Effector memory CD8-positive, alpha-beta T cell (primary cell): Measurements from ENCODE around the gene TAF1.
"Not testable (repeated sequence)": the region's sequence is repeated elsewhere in the genome, so short reads cannot be mapped to it uniquely, and the experiment has no call there.

Experiments
- ATAC-seq: fragments of 150-1000 bp; cut with Tn5 transposase; replicated peaks from 2 replicates; pipeline ENCODE4 v1.10.0; 2021; ENCODE audit warnings: mild to moderate bottlenecking, moderate library complexity
- DNase-seq, 3 experiments: peaks; one replicate each; pipeline ENCODE4 v3.0.0; 2021
- H3K27ac Mint-ChIP-seq, 2 donors: one replicate each; pipeline ENCODE4 v1.8.0; 2022; ENCODE audit warnings: mild to moderate bottlenecking in 2 of 2, mixed read lengths in 2 of 2, moderate library complexity in 2 of 2
- H3K27me3 Mint-ChIP-seq, 2 donors: one replicate each; pipeline ENCODE4 v1.8.0; 2022; ENCODE audit warnings: mixed read lengths in 2 of 2
- H3K36me3 Mint-ChIP-seq: one replicate; pipeline ENCODE4 v1.8.0; 2022; ENCODE audit warnings: mild to moderate bottlenecking, moderate library complexity, mixed read lengths; ENCODE audit not compliant: insufficient read depth
- H3K4me1 Mint-ChIP-seq, 2 donors: one replicate each; pipeline ENCODE4 v1.8.0; 2022; ENCODE audit warnings: low read depth in 2 of 2, mixed read lengths in 2 of 2
- H3K4me3 Mint-ChIP-seq, 2 donors: one replicate each; pipeline ENCODE4 v1.8.0; 2022; ENCODE audit warnings: mild to moderate bottlenecking in 2 of 2, mixed read lengths in 2 of 2, moderate library complexity in 2 of 2
- H3K9me3 Mint-ChIP-seq, 2 donors: one replicate each; pipeline ENCODE4 v1.8.0; 2022; ENCODE audit warnings: mixed read lengths in 2 of 2
- total RNA-seq, 9 experiments: gene quantifications; one replicate each; lab custom pipeline; 2026; lab: John Stamatoyannopoulos, UW

Gene TAF1, protein sequence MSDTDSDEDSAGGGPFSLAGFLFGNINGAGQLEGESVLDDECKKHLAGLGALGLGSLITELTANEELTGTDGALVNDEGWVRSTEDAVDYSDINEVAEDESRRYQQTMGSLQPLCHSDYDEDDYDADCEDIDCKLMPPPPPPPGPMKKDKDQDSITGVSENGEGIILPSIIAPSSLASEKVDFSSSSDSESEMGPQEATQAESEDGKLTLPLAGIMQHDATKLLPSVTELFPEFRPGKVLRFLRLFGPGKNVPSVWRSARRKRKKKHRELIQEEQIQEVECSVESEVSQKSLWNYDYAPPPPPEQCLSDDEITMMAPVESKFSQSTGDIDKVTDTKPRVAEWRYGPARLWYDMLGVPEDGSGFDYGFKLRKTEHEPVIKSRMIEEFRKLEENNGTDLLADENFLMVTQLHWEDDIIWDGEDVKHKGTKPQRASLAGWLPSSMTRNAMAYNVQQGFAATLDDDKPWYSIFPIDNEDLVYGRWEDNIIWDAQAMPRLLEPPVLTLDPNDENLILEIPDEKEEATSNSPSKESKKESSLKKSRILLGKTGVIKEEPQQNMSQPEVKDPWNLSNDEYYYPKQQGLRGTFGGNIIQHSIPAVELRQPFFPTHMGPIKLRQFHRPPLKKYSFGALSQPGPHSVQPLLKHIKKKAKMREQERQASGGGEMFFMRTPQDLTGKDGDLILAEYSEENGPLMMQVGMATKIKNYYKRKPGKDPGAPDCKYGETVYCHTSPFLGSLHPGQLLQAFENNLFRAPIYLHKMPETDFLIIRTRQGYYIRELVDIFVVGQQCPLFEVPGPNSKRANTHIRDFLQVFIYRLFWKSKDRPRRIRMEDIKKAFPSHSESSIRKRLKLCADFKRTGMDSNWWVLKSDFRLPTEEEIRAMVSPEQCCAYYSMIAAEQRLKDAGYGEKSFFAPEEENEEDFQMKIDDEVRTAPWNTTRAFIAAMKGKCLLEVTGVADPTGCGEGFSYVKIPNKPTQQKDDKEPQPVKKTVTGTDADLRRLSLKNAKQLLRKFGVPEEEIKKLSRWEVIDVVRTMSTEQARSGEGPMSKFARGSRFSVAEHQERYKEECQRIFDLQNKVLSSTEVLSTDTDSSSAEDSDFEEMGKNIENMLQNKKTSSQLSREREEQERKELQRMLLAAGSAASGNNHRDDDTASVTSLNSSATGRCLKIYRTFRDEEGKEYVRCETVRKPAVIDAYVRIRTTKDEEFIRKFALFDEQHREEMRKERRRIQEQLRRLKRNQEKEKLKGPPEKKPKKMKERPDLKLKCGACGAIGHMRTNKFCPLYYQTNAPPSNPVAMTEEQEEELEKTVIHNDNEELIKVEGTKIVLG (N-terminal part only)
- 105 to 236 (median 155) reads per million in 9 experiments for total RNA-seq

DNA sequence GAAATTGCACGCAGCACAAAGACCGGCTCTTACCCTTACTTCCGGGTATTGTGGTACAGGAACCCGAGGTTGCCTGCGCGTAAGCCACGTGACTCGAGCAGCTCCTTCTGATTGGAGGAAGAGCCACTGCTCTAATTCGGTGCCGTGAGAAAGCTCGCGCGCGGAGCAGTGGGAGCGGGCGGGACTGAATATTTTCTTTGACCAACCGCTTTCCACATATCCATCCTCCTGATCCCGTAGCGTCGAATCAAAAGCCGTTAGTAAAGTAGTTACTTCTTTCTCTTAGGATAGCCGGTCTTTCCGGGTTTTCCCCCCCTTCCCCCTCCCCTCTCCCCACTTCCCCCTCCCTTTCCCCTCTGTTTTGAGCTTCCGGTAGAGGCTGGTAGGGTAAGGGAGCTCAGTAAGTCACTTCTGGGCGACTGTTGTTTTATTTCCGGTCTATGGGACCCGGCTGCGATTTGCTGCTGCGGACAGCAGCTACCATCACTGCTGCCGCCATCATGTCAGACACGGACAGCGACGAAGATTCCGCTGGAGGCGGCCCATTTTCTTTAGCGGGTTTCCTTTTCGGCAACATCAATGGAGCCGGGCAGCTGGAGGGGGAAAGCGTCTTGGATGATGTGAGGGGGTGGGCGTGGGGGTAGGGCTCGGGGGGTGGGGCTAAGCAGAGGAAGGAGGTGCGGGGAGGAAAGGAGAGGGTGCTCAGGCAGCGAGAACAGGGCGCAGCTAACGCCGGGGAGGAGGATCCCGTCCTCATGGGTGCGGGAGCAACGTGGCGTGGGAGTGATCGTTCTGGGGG is at the start of gene TAF1:
TAF1 (plus strand) TSS at position 483 of the 799 bp plus-strand sequence; CDS start at position 501, 18 bp downstream.
- H3K27me3 Mint-ChIP-seq = no peaks in the 10 kb centered on the region
- peak; percentile 85 for ATAC-seq
- H3K27ac Mint-ChIP-seq = peak within 1 kb of the TSS; percentile 98 to 99
- H3K36me3 Mint-ChIP-seq = peaks cover 28% of the 10 kb centered on the region
- H3K4me1 Mint-ChIP-seq = peaks cover 22 to 23% of the 10 kb centered on the region in 2 donors
- peak within 1 kb of the TSS; percentile 94 to 95 for H3K4me3 Mint-ChIP-seq
- no peaks in the 10 kb centered on the region for H3K9me3 Mint-ChIP-seq
- peak; percentile 81 to 86 (median 85) for DNase-seq

DNA sequence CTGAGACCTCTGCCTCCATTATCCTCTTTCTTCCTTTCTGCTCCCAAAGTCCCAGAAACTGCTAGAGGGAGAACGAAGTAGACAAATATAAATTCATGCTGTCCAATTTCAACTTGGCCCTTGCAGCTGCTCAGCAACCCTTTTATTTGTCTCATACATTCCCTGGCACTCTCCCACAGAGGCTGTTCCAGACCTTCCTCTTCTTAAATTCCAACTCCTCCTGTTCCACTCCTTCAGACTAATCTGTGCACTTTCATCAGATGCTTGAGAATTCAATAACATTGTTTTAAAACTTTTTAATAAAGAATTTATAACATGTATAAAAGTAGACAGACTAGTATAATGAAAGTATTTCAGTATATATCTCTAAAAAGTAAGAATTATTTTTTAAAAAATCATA is 49.2 kb upstream of the TAF1 start:
- not testable (repeated sequence) for H3K9me3 Mint-ChIP-seq, H3K4me1 Mint-ChIP-seq, ATAC-seq, DNase-seq, H3K27ac Mint-ChIP-seq, H3K4me3 Mint-ChIP-seq, H3K36me3 Mint-ChIP-seq, H3K27me3 Mint-ChIP-seq

DNA sequence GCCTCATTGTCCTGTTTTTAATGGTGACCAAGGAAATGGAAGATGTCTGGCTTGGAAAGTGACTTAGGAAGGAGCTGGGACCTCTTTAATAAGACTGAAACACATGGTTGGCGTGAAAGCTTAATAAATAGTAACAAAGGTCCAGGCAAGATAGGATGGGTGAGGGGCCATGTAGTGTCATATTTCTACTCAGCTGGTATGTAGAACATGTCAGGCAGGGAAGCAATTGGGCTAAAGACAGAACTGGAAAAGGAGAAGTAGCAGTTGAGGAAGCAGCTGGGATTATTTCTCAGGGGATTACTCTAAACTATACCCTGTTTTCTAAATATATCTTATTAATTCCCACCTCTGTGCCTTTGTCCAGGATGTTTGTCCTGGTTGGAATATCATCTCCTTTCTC is 46.0 kb upstream of the TAF1 start:
- Mint-ChIP-seq H3K36me3 (peaks cover 4% of the 10 kb centered on the region), H3K27me3 (no peaks in the 10 kb centered on the region), H3K27ac (no peak overlapping the region), H3K4me3 (no peak overlapping the region), H3K4me1 (no peaks in the 10 kb centered on the region), H3K9me3 (no peaks in the 10 kb centered on the region)
- no peak for ATAC-seq
- DNase-seq = no peak

DNA sequence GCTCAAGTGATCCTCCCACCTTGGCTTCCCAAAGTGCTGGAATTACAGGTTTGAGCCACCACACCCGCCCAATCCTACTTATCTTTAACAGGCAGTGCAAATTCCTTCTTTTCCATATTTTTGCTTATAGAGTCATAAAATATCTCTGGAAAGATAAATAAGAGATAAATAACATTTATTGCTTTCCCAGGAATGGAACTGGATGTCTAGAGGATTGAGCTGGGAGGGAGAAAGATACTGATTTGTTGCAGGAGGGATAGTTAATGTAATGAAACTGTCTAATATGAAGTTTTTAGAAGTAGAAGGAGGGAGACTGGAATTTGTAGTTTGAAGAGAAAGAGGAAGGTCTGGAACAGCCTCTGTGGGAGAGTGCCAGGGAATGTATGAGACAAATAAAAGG is 44.4 kb upstream of the TAF1 start:
- ATAC-seq (no peak), DNase-seq (no peak)
- H3K9me3 Mint-ChIP-seq = no peaks in the 10 kb centered on the region
- H3K4me3 Mint-ChIP-seq = no peak overlapping the region
- peak overlapping the region in 1 of 2 donors; percentile 63 for H3K27ac Mint-ChIP-seq
- H3K27me3 Mint-ChIP-seq = no peaks in the 10 kb centered on the region
- H3K36me3 Mint-ChIP-seq = peaks cover 4% of the 10 kb centered on the region
- no peaks in the 10 kb centered on the region for H3K4me1 Mint-ChIP-seq

DNA sequence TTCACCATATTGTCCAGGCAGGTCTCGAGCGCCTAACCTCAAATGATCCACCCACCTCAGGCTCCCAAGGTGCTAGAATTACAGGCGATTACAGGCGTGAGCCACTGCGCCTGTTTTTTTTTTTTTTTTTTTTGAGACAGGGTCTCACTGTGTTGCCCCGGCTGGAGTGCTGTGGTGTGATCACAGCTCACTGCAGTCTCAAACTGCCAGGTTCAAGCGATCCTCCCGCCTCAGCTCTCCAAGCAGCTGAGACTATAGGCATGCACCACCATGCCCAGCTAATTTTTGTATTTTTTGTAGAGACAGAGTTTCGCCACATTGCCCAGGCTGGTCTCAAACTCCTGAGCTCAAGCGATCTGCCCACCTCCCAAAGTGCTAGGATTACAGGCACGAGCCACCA is 41.7 kb upstream of the TAF1 start:
- H3K27me3 Mint-ChIP-seq, H3K27ac Mint-ChIP-seq, ATAC-seq, H3K36me3 Mint-ChIP-seq, H3K4me1 Mint-ChIP-seq, H3K9me3 Mint-ChIP-seq, H3K4me3 Mint-ChIP-seq, DNase-seq: not testable (repeated sequence)

DNA sequence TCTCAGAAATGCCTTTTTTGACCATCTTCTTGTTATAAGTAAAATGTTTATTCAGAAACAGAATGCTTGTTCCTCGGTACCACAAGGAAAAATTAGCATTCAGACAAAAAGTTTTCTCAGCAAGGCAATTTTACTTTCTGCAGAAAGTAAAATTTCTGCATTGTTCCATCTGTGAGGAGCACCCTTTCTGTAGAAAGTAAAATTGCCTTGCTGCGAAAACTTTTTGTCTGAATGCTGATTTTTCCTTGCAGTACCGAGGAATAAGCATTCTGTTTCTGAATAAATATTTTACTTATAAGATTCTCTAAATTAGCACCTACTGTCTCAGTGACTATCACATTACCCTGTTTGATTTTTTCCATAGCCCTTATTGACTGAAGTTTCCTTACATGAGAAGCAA is 39.8 kb upstream of the TAF1 start:
- ATAC-seq (no peak), DNase-seq (no peak)
- Mint-ChIP-seq H3K4me1 (no peaks in the 10 kb centered on the region), H3K27me3 (no peaks in the 10 kb centered on the region), H3K4me3 (no peak overlapping the region), H3K36me3 (peaks cover 4% of the 10 kb centered on the region), H3K9me3 (no peaks in the 10 kb centered on the region), H3K27ac (no peak overlapping the region)

DNA sequence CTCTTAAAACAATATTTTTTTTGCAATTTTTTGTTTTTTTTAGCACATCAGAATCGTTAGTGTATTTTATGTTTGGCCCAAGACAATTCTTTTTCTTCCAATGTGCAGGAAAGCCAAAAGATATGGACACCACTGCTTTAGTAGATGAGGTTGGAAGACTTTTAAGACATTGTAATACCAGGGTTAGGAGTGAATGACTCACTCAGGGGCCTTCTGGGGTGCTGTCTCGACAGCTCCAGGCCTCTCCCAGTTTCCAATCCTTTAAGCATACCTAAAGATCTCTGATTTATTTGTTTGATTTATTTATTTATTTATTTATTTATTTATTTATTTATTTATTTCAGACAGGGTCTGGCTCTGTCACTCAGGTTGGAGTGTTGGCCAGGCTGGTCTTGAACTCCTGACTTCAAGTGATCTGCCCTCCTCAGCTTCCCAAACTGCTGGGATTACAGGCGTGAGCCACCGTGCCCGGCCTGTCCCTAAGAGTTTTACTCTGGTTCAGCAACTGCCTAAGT is 16.9 kb upstream of the TAF1 start:
- H3K4me1 Mint-ChIP-seq, DNase-seq: not testable (repeated sequence)

DNA sequence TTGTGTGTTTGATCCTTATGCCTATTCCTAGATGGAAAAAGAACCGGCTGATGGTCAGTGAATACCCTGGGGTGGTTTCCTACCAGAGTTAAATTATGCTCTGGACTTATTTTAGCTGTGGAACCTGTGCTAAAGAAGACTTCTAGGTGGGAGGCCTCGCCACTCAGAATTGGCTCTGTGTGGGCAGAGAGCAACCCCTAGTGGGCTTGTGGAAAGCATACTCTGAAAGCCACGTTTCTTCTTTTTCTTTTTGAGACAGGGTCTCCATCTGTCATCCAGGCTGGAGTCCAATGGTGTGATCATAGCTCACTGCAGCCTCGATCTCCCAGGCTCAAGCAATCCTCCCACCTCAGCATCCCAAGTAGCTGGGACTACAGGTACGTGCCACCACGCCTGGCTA is 16.3 kb upstream of the TAF1 start:
- not testable (repeated sequence) for H3K4me3 Mint-ChIP-seq, DNase-seq, H3K9me3 Mint-ChIP-seq, ATAC-seq, H3K27me3 Mint-ChIP-seq, H3K4me1 Mint-ChIP-seq, H3K27ac Mint-ChIP-seq, H3K36me3 Mint-ChIP-seq

More for the DNA sequence above, 16.9 kb upstream of the TAF1 start:
- H3K27ac Mint-ChIP-seq, ATAC-seq, H3K9me3 Mint-ChIP-seq, H3K4me3 Mint-ChIP-seq, H3K36me3 Mint-ChIP-seq, H3K27me3 Mint-ChIP-seq: not testable (repeated sequence)

DNA sequence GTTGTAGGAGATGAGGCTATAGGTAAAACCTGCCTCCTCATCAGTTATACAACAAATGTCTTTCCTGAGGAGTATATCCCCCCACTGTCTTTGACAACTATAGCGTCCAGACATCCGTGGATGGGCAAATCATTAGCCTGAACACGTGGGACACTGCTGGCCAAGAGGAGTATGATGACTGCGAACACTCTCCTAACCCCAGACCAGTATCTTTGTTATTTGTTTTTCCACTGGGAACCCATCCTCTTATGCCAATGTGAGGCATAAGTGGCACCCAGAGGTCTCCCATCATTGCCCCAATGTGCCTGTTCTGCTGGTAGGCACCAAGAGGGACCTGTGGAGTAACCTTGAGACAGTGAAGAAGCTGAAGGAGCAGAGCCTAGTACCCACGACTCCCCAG is 13.7 kb upstream of the TAF1 start:
- H3K27ac Mint-ChIP-seq, ATAC-seq, H3K9me3 Mint-ChIP-seq, DNase-seq, H3K4me3 Mint-ChIP-seq, H3K36me3 Mint-ChIP-seq, H3K4me1 Mint-ChIP-seq, H3K27me3 Mint-ChIP-seq: not testable (repeated sequence)

DNA sequence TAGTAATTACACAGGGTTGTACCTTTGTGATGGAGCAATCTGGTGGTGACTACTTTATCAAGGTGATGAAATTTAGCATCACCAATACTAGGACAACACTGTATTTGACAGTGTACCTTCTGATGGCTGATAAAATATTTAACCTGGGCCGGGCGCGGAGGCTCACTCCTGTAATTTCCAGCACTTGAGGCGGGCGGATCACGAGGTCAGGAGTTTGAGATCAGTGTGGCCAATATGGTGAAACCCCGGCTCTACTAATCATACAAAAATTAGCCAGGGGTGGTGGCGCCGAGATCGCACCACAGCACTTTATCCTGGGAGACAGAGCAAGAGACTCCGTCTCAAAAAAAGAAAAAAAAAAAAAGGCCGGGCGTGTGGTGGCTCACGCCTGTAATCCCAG is 1.9 kb upstream of the TAF1 start:
- H3K9me3 Mint-ChIP-seq = no peaks in the 10 kb centered on the region
- ATAC-seq (no peak), DNase-seq (no peak)
- H3K27ac Mint-ChIP-seq = no peak overlapping the region
- peak overlapping the region; percentile 94 to 95 for H3K4me3 Mint-ChIP-seq
- H3K4me1 Mint-ChIP-seq = peaks cover 14 to 20% of the 10 kb centered on the region in 2 donors
- peaks cover 21% of the 10 kb centered on the region for H3K36me3 Mint-ChIP-seq
- no peaks in the 10 kb centered on the region for H3K27me3 Mint-ChIP-seq

DNA sequence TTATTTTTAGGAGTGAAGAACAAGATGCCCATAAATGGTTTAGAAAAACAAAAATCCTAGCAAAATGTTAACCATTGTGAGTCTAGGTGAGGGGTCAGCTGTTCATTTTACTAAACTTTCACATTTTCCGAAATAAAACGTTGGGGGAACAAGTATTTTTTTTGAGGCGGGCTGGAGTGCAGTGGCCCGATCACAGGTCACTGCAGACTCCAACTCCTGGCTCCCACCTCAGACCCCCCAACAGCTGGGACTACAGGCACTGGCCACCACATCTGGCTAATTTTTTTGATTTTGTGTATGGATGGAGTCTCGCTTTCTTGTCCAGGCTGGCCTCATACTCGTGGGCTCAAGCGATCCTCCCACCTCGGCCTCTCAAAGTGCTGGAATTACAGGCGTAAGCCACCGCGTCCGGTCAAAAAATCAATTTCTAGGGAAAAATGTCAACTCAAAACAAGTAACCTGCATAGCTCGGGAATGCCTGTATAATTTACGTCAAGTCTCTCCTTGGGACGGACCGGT is 742 bp upstream of the TAF1 start:
- DNase-seq = no peak
- ATAC-seq = no peak
- peaks cover 15 to 20% of the 10 kb centered on the region in 2 donors for H3K4me1 Mint-ChIP-seq
- peaks cover 23% of the 10 kb centered on the region for H3K36me3 Mint-ChIP-seq
- H3K27me3 Mint-ChIP-seq = no peaks in the 10 kb centered on the region
- no peaks in the 10 kb centered on the region for H3K9me3 Mint-ChIP-seq
- H3K4me3 Mint-ChIP-seq = peak overlapping the region; percentile 94 to 95
- H3K27ac Mint-ChIP-seq = peak overlapping the region; percentile 98 to 99

DNA sequence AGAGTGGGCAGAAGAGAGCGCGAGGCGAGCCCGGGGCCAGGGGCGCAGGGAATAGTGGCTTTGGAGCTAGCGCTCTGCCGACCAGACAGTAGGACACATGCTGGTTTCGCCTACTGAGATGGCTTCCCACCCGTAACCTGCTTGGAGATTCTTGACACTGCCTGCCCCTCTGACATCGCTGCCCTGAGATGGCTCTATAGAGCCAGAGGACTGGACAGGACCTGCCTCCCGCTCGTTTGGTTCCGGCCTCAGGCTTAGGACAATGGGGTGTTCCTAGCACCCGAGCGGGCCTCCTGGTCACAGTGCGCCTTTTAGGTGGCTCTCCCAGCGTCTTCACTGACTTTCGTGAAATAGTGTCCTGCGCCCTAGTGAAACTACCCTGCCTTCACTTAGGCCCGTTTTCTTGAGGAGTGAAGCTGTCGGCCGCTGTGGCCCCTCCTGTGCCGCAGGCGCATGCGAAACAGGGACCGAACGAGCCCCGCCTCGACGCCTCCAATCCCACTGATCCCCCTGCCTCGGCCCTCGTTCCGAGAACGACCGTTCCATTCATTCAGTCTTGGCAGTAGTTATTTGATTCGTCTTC is 608 bp downstream of the TAF1 start:
- Mint-ChIP-seq H3K9me3 (no peaks in the 10 kb centered on the region), H3K4me3 (peak overlapping the region; percentile 94 to 95), H3K4me1 (peaks cover 26 to 28% of the 10 kb centered on the region in 2 donors), H3K27me3 (no peaks in the 10 kb centered on the region), H3K36me3 (peaks cover 33% of the 10 kb centered on the region), H3K27ac (peak overlapping the region; percentile 98 to 99)
- ATAC-seq = no peak
- DNase-seq = peak in 2 of 3 experiments; percentile 6 to 12
